Stimulated activated CD4-positive, alpha-beta T cell treated with anti-CD3 and anti-CD28 coated beads, Interleukin-1b, Interleukin-23, amount 100 ng/mL, for 48 hours (primary cell): ENCODE results near the gene ZC3H11A.
A peak's percentile ranks its signal among the peaks of the same experiment; 100 is the strongest.
"Not testable (repeated sequence)": the region's sequence is repeated elsewhere in the genome, so short reads cannot be mapped to it uniquely, and the experiment has no call there.

Experiments used
- DNase-seq: peaks from one replicate; pipeline ENCODE4 v3.0.0-alpha.2; 2020

ZC3H11A gene

DNA sequence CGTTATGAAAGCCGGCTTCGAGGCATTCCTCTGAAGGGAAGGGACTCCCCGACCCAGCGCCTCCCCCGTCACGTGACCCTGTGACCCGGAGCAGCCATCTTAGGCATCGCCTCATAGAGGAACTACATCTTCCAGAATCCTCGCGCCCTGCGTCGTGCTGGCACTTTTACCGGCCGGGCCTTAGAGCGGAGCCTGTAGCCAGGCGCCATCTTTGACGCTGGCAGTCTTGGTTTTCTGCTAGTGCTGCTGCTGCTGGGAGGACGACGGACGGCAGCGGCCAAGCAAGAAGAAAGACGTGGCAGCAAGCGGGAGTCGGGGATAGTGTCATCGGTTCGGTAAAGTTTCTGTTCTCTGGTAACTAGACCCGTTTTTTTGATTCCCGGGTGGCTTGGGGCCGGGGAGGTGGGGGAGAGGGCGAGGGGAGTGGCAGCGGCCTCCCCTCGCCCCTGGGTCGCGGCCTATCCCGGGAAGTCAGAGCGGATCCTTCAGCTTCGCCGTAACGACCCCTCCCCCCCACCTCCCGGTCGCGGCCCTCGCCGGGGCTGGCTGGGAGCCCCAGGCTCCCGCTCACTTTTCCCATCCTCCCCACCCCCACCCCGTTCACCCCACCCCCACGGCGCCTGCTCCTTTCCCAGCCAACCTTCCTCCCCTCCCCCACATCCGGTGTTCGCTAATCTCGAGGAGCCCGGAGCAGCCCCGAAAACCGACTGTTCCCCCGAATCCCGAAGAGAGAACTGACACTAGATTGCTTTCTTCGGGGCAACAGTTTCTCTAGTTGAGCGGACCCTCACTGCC is at the start of gene ZC3H11A, which contains the start of gene ZBED6:
Gene ZC3H11A, plus strand, starts transcription at position 183 of the 795 bp plus-strand sequence. CDS start 21,448 bp downstream, outside the sequence.
Gene ZBED6, plus strand, starts transcription at position 183 of the 795 bp plus-strand sequence. CDS start 1,900 bp downstream, outside the sequence.
- DNase-seq = peak; percentile 99

GRCh38 chr1:203746281-203746680 is 49.1 kb upstream of the ZC3H11A start:
- no peak for DNase-seq

DNA sequence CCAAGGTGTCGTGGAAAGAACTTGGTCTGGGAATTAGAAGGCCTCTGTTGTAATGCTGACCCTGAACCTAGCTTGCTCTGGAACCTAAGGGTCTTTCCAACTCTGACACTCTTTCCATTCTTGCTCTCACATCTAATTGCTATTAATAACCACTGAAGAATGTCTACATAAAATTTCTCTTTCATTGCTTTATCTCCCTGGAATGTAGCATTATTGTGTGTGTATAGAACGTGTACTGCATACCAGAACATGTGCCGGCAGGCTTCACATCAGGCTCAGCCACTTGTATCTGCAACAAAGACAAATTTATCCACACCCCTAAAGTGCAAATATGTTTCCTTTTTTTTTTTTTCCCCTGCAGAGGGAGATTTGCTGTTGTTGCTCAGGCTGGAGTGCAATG is 44.4 kb upstream of the ZC3H11A start:
- DNase-seq = no peak

DNA sequence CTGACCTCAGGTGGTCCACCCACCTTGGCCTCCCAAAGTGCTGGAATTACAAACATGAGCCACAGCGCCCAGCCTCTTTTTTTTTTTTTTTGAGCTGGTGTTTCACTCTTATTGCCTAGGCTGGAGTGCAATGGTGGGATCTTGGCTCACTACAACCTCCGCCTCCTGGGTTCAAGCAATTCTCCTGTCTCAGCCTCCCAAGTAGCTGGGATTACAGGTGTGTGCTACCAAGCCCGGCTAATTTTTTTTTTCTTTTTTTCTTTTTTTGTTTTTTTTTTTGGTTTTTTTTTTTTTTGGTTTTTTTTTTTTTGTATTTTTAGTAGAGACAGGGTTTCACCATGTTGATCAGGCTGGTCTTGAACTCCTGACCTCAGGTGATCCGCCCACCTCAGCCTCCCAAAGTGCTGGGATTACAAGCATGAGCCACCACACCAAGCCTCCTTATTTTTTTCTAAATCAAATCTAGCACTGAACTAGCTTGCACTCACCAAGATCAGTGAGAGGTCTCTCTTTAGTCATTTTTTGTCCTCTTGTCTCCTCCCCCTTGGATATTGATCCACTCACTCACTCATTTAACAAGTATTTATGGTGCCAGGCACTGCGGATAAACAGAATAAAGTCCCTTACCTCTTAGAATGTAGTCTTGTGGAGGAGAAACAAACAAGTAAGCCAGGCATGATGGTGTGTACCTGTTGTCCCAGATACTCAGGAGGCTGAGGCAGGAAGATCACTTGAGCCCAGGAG is 43.6 kb upstream of the ZC3H11A start:
- not testable (repeated sequence) for DNase-seq

DNA sequence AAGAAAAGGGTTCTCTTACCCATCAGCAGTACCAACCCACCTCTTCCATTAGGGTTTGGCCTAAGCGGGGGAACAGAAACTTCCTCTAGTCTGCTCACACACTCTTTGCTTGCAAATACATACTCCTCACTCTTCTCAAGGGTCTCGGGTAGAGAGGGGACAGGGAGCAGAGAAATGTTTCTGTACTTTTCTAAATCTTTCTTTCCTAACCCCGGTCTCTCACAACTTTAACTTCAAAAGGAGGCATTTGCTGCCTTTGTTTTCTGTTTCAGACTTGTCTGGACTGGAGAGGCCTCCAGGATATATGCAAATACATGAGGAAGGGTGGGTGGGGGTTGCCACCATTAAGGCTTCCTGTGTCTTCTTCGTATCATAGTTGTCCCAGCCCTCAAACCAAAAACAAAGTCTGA is 41.0 kb upstream of the ZC3H11A start:
- DNase-seq = no peak

- no peak for DNase-seq
These were observed 39.4 kb upstream of the ZC3H11A start for GRCh38 chr1:203756036-203756435.

DNA sequence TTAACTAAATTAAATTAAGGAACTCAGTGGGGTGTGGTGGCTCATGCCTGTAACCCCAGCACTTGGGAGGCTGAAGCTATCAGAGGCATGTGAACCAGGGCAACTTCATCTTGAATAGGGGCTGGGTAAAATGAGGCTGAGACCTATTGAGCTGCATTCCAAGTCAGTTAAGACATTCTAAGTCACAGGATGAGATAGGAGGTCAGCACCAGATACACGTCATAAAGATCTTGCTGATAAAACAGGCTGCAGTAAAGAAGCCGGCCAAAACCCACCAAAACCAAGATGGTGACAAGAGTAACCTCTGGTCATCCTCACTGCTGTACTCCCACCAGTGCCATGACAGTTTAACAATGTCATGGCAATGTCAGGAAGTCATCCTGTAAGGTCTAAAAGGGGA is 36.7 kb upstream of the ZC3H11A start:
- DNase-seq = not testable (repeated sequence)

DNA sequence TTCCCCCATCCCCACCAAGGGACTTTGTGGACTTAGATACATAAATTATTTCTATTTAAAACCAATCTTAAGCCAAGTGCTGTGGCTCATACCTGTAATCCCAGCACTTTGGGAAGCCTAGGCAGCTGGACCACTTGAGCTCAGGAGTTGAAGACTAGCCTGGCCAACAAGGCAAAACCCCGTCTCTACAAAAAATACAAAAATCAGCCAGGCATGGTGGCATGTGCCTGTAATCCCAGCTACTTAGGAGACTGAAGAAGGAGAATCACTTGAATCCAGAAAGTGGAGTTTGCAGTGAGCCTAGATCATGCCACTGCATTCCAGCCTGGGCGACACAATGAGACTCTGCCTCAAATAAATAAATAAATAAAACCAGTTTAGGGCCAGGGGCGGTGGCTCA is 34.9 kb upstream of the ZC3H11A start:
- DNase-seq = no peak

GRCh38 chr1:203761958-203762357 is 33.5 kb upstream of the ZC3H11A start:
- not testable (repeated sequence) for DNase-seq

DNA sequence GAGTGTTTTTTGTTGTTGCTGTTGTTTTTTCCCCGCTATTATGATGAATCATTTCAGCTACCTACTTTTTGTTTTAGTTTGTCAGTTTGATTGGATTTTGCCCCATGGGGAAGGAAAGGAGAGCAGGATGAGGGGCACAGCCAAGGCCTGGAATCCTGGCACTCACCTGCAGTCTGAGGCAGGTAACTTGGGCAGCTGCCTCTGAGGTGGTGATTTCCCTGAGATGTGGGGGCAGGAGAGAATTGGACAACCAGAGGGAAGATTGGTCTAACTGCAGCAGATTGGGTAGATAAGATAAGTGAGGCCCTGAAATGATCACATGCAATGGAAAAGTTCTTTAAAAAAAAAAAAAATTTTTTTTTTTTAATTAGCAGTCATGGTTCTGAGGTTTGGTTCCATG is 31.9 kb upstream of the ZC3H11A start:
- no peak for DNase-seq

GRCh38 chr1:203764105-203765028 is 31.1 kb upstream of the ZC3H11A start:
- no peak for DNase-seq

DNA sequence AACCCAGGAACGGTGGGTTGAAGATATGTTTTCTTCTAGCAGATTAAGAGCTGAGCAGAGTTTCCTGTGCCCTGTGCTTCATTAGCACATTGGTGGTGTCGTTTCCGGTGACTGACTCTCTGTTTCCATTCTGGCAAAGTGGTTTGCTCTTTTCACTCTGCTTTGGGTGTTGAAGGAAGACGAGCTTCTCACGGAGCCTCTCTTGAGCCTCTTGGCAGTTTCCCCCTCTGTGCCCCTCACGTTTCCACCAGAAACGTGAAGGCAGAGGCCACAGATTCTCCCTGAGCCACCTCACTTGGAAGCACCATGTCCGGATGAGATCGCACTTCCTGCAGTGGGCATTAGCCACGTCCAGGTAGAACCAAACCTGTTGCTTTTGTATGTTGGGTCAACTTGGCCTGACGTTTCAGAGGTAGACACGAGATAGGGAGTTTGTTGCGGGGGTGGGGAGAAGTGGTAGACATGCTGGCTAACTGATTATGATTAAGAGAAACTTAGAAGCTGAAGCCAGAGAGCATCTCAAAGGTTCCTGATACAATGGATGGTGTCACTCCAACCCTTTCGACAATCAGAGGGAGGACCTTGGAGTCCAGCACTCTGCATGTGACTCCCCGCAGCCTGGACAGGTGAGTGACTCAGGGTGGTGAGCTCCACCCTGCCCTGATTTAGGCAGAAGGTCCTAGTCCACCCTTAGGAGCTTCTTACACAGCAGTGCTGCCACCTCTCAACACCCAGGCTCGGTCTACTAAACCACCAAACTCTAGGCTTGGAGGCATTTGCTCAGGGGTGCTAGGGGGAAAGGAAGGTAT is 30.2 kb upstream of the ZC3H11A start, which contains the start of gene LAX1:
Gene LAX1, plus strand, starts transcription at position 155 of the 809 bp plus-strand sequence. Its CDS starts 383 bp downstream, at position 538.
- peak; percentile 84 for DNase-seq

- DNase-seq = peak; percentile 13
These were observed 27.2 kb upstream of the ZC3H11A start for GRCh38 chr1:203768256-203768655.

- no peak for DNase-seq
These were observed 25.7 kb upstream of the ZC3H11A start for GRCh38 chr1:203769505-203770343.

DNA sequence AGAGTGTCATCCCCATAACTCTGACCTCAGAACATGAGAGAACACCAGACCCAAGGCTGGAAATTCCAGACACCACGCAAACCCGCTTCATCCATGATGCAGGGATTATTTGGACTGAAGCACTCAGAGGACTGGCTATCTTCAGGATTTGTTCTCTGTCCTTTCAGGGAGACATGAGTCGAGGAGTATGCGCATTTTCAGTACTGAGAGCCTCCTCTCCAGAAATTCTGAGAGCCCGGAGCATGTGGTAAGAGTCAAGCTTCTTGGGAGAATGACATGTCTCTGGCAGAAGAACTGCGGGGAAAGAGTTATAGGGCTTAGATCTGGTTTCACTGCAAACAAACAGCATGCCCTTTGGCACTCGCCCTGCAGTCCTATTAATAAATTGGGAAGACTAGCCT is 23.5 kb upstream of the ZC3H11A start:
- DNase-seq = no peak

- DNase-seq = no peak
These were observed 22.6 kb upstream of the ZC3H11A start for GRCh38 chr1:203772836-203773235.

- no peak for DNase-seq
These were observed 18.8 kb upstream of the ZC3H11A start for GRCh38 chr1:203776636-203777035.

DNA sequence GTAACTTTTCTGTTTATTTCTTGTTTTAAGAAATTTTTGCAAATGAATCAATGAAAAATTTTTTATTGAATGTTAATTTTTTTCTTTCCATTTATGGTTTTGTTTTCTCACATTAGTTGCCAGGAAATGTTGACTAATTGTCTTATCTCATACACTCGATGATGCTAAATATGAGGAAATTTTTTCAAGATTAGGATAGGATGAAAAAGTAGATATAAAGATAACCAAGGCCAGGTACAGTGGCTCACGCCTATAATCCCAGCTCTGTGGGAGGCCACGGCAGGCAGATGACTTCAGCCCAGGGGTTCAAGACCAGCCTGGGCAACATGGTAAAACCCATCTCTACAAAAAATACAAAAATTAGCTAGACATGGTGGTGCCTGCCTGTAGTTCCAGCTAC is 17.8 kb upstream of the ZC3H11A start:
- DNase-seq = no peak

DNA sequence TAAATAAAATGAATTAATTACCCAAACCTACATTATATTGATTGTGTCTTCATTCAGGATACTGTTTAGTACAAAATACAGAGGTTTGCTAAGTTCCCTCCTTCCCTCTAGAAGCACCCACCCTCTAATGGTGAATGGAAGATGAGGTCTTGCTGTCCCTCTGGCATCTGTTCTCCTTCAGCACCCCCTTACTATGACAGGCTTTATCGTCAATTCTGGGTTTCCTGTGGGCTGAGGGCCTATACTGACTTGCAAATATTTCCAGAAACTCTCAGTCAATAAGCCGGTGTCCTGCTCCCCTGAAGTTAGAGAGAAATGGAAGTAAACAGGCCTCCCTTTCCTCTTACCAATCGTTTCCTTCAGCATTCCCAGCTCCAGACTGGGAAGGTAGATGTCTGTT is 17.3 kb upstream of the ZC3H11A start:
- no peak for DNase-seq

- DNase-seq = no peak
These were observed 16.6 kb upstream of the ZC3H11A start for GRCh38 chr1:203778789-203779188.

- no peak for DNase-seq
These were observed 13.5 kb upstream of the ZC3H11A start for GRCh38 chr1:203781962-203782361.
